Measurements from ENCODE around the gene CNMD. TPM values are rescaled to one million over a fixed set of nuclear protein-coding genes. Genes with fewer than 3 reads are reported as not detected.

The CNMD gene
- polyA plus RNA-seq, 1 of the 3 experiments (the other 2 are of a cell fraction), result not detected

GRCh38 chr13:52736891-52737290 lies 2.7 kb downstream of the CNMD start:
- Histone ChIP-seq H3K4me2 (no peak overlapping the region), H3K9me2 (no peaks in the 10 kb centered on the region), H3K27me3 (ENCODE audit: insufficient read depth) (no peaks in the 10 kb centered on the region), H3K4me3 (ENCODE audit: low read depth in 2 of 2, low read length in 1 of 2) (no peak overlapping the region), H2AFZ (ENCODE audit: low read depth) (no peak overlapping the region), H4K20me1 (ENCODE audit: insufficient read depth) (no peaks in the 10 kb centered on the region), H3K9me3 (no peaks in the 10 kb centered on the region), H3K9ac (no peak overlapping the region), H3F3A (replicated peaks; ENCODE audit: insufficient read depth) (no peaks in the 10 kb centered on the region), H3K27ac (ENCODE audit: low read depth in 2 of 2, low read length in 1 of 2) (no peak overlapping the region), H3K4me1 (ENCODE audit: control insufficient read depth in 1 of 2, insufficient read depth in 2 of 2, low read depth in 1 of 2, low read length in 1 of 2) (peaks cover 0 to 8% of the 10 kb centered on the region in 2 experiments; a peak in 2 of 4 replicates), H3K36me3 (replicated peaks in 1 of 2; ENCODE audit: control insufficient read depth in 1 of 2, insufficient read depth in 2 of 2, low read length in 1 of 2) (no peaks in the 10 kb centered on the region), H3K79me2 (ENCODE audit: insufficient read depth) (no peaks in the 10 kb centered on the region)
- TF ChIP-seq CHD2 (IDR thresholded peaks at IDR 0.05; ENCODE audit: low read length, partially characterized antibody) (no peak), REST (IDR thresholded peaks at IDR 0.05; ENCODE audit: low read depth, low read length) (no peak), EP300 (IDR thresholded peaks at IDR 0.05; ENCODE audit: borderline replicate concordance in 1 of 2, low read depth in 1 of 2, low read length in 1 of 2) (no peak), GATA2 (CRISPR knock-in tag; IDR thresholded peaks at IDR 0.05) (no peak), GABPA (IDR thresholded peaks at IDR 0.05; ENCODE audit: low read depth) (no peak), NFIC (IDR thresholded peaks at IDR 0.05; ENCODE audit: borderline replicate concordance) (no peak), NRF1 (IDR thresholded peaks at IDR 0.05; ENCODE audit: low read depth, low read length) (no peak), TCF12 (IDR thresholded peaks at IDR 0.05) (no peak), RXRA (IDR thresholded peaks at IDR 0.05; ENCODE audit: borderline replicate concordance, low read depth) (no peak), ELF1 (IDR thresholded peaks at IDR 0.05) (no peak)
- 50% methylated on average over 2 of the region's 2 CpGs for WGBS (ENCODE audit: low lambda C conversion rate)
- POLR2A ChIA-PET, result no interaction called here
- DNase-seq, result no peak
- CTCF ChIA-PET, result interaction anchor here (1.4 kb wide), 1 partner anchor 232 kb away, joined by 3 read pairs; no protein-coding TSS in a partner anchor

GRCh38 chr13:52734075-52734623 lies 5.5 kb downstream of the CNMD start:
- H3K4me3 ChIP-seq (ENCODE audit: low read depth in 2 of 2, low read length in 1 of 2), result no peak overlapping the region

More at GRCh38 chr13:52734075-52734623, 5.5 kb downstream of the CNMD start:
- Histone ChIP-seq H4K20me1 (ENCODE audit: insufficient read depth) (no peaks in the 10 kb centered on the region), H3K9me3 (no peaks in the 10 kb centered on the region), H3K27ac (ENCODE audit: low read depth in 2 of 2, low read length in 1 of 2) (no peak overlapping the region), H3K4me2 (no peak overlapping the region), H3K36me3 (replicated peaks in 1 of 2; ENCODE audit: control insufficient read depth in 1 of 2, insufficient read depth in 2 of 2, low read length in 1 of 2) (no peaks in the 10 kb centered on the region), H3K9ac (no peak overlapping the region), H3F3A (replicated peaks; ENCODE audit: insufficient read depth) (no peaks in the 10 kb centered on the region), H3K4me1 (ENCODE audit: control insufficient read depth in 1 of 2, insufficient read depth in 2 of 2, low read depth in 1 of 2, low read length in 1 of 2) (peaks cover 0 to 8% of the 10 kb centered on the region in 2 experiments; a peak in 2 of 4 replicates), H3K9me2 (no peaks in the 10 kb centered on the region), H2AFZ (ENCODE audit: low read depth) (no peak overlapping the region), H3K79me2 (ENCODE audit: insufficient read depth) (no peaks in the 10 kb centered on the region), H3K27me3 (ENCODE audit: insufficient read depth) (no peaks in the 10 kb centered on the region)
- ChIA-PET CTCF (interaction anchor here (0.8 to 1.8 kb wide), 4 partner anchors 9 to 111 kb away, joined by 3 to 5 read pairs (median 4); partner anchors contain the start of gene SUGT1), POLR2A (no interaction called here)
- no peak for TF ChIP-seq GABPA (IDR thresholded peaks at IDR 0.05; ENCODE audit: low read depth)
- TF ChIP-seq POLR2AphosphoS5 (IDR thresholded peaks at IDR 0.05; ENCODE audit: low read depth, low read length), result no peak
- no peak for TF ChIP-seq TCF12 (IDR thresholded peaks at IDR 0.05)
- TF ChIP-seq USF1 (IDR thresholded peaks at IDR 0.05; ENCODE audit: borderline replicate concordance, low read depth), result no peak
- no peak for TF ChIP-seq FOXJ3 (CRISPR knock-in tag; IDR thresholded peaks at IDR 0.05)
- TF ChIP-seq YY1 (IDR thresholded peaks at IDR 0.05; ENCODE audit: low read depth), result no peak
- TF ChIP-seq JUND (IDR thresholded peaks at IDR 0.05), result no peak
- TF ChIP-seq RFX5 (IDR thresholded peaks at IDR 0.05; ENCODE audit: low read length), result no peak
- TF ChIP-seq PBX3 (IDR thresholded peaks at IDR 0.05), result no peak
- TF ChIP-seq FOSL2 (IDR thresholded peaks at IDR 0.05; ENCODE audit: borderline replicate concordance, low read depth), result no peak
- DNase-seq, result no peak
- WGBS (ENCODE audit: low lambda C conversion rate), result 44% methylated on average over 4 of the region's 4 CpGs
